ENCODE results near the gene SUGCT.

GRCh38 chr7:40095695-40096327 lies 39.0 kb upstream of the SUGCT start:
- TF ChIP-seq YY1 (IDR thresholded peaks at IDR 0.05; ENCODE audit: low read depth), result no peak
- no peak for TF ChIP-seq RAD21 (IDR thresholded peaks at IDR 0.05; ENCODE audit: low read depth)
- no peak for TF ChIP-seq TEAD4 (IDR thresholded peaks at IDR 0.05)
- TF ChIP-seq FOXM1 (IDR thresholded peaks at IDR 0.05; ENCODE audit: borderline replicate concordance, low read depth), result no peak
- no peak for TF ChIP-seq EGR1 (IDR thresholded peaks at IDR 0.05)
- no peak for TF ChIP-seq EP300 (IDR thresholded peaks at IDR 0.05; ENCODE audit: borderline replicate concordance)
- no peak for TF ChIP-seq CEBPB (IDR thresholded peaks at IDR 0.05)
- TF ChIP-seq ZBTB7A (IDR thresholded peaks at IDR 0.05; ENCODE audit: low read depth), result no peak
- no peak for TF ChIP-seq REST (IDR thresholded peaks at IDR 0.05; ENCODE audit: low read depth)
- TF ChIP-seq, protein P1, sequence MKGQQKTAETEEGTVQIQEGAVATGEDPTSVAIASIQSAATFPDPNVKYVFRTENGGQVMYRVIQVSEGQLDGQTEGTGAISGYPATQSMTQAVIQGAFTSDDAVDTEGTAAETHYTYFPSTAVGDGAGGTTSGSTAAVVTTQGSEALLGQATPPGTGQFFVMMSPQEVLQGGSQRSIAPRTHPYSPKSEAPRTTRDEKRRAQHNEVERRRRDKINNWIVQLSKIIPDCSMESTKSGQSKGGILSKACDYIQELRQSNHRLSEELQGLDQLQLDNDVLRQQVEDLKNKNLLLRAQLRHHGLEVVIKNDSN (IDR thresholded peaks at IDR 0.05), result no peak
- TF ChIP-seq, protein P2, sequence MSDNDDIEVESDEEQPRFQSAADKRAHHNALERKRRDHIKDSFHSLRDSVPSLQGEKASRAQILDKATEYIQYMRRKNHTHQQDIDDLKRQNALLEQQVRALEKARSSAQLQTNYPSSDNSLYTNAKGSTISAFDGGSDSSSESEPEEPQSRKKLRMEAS (IDR thresholded peaks at IDR 0.05), result no peak

All from Ishikawa (cell line).